Spleen (tissue), 11 donors: Measurements from ENCODE around the gene MIB2. TPM values are rescaled to one million over a fixed set of nuclear protein-coding genes. Genes with fewer than 3 reads are reported as not detected.

Experiments used
- DNase-seq: peaks from one replicate; pipeline ENCODE4 v3.0.0-alpha.2; 2020
- H3K27ac ChIP-seq, 8 donors: fragments of 200-600 bp; sonication (generic) in 7 of 8; 1 replicate in 4 of 8; 2 replicates in 4 of 8; pipeline versions ENCODE4 v1.5.0 to v1.8.0; 2016 to 2021; ENCODE audit warnings: inconsistent platforms in 4 of 8, mild to moderate bottlenecking in 4 of 8, moderate library complexity in 1 of 8
- H3K27me3 ChIP-seq, 7 donors: fragments of 200-600 bp; sonication (generic) in 6 of 7; replicated peaks in 1 of 7; 1 replicate in 4 of 7; 2 replicates in 3 of 7; pipeline versions ENCODE4 v1.5.0 to v1.8.0; 2016 to 2021; ENCODE audit warnings: inconsistent platforms in 3 of 7, mild to moderate bottlenecking in 1 of 7
- H3K36me3 ChIP-seq, 6 donors: fragments of 200-600 bp; sonication (generic) in 5 of 6; 1 replicate in 4 of 6; 2 replicates in 2 of 6; pipeline versions ENCODE4 v1.5.0 to v1.8.0; 2016 to 2021; ENCODE audit warnings: inconsistent platforms in 2 of 6
- H3K4me1 ChIP-seq, 6 donors: fragments of 200-600 bp; sonication (generic) in 5 of 6; 1 replicate in 3 of 6; 2 replicates in 3 of 6; pipeline versions ENCODE4 v1.5.0 to v1.8.0; 2016 to 2021; ENCODE audit warnings: inconsistent platforms in 3 of 6
- H3K4me3 ChIP-seq, 8 donors: fragments of 200-600 bp; sonication (generic) in 7 of 8; 1 replicate in 4 of 8; 2 replicates in 4 of 8; pipeline versions ENCODE4 v1.5.0 to v1.8.0; 2016 to 2021; ENCODE audit warnings: inconsistent platforms in 4 of 8, mild to moderate bottlenecking in 4 of 8, moderate library complexity in 2 of 8
- H3K9me3 ChIP-seq, 8 donors: fragments of 200-600 bp; sonication (generic) in 7 of 8; 1 replicate in 4 of 8; 2 replicates in 4 of 8; pipeline versions ENCODE4 v1.5.0 to v1.8.0; 2016 to 2021; ENCODE audit warnings: inconsistent platforms in 4 of 8
- POLR2A ChIP-seq, 3 donors: fragments of 450-650 bp; IDR thresholded peaks; one replicate each; pipeline ENCODE4 v1.5.1; 2017; ENCODE audit warnings: antibody characterized with exemption in 3 of 3, mild to moderate bottlenecking in 1 of 3
- POLR2AphosphoS5 ChIP-seq, 3 donors: sonication (generic); formaldehyde crosslinking; IDR thresholded peaks; one replicate each; pipeline ENCODE4 v1.5.1; 2017; ENCODE audit warnings: antibody characterized with exemption in 3 of 3
- WGBS, 5 donors: extraction: QIAGEN DNeasy Blood & Tissue Kit in 3 of 5; methylation state at CpG; one replicate each; pipeline versions ENCODE4 v1.1.5 to v1.1.7; 2013 to 2018; 5-methylcytosine and 5-hydroxymethylcytosine counted together
- intact Hi-C: fragments of 100-400 bp; cut with DNase I; formaldehyde crosslinking; loops from one replicate; pipeline ENCODE4 v1.15.0; 2023; ENCODE audit warnings: low total_unique reads
- polyA plus RNA-seq, 3 donors: library from polyadenylated mRNA; stranded (reverse); fragments of 200-250 nt; gene quantifications; one replicate each; pipeline ENCODE4 v1.2.1, GENCODE V29; 2013
- total RNA-seq, 7 donors: library from RNA; depleted of rRNA in 3 of 7; stranded (reverse); fragments of >200 nt in 3 of 7; fragmentation: NEBNext Ultra II Directional in 4 of 7; extraction: Animal tissue kit (Norgen Biotek cat#: 25700) in 4 of 7; gene quantifications; one replicate each; pipeline versions ENCODE4 v1.1.0 to v1.2.1, GENCODE V29; 2016 to 2021
- TF ChIP-seq, protein P1 (sequence below), 11 experiments: fragments of 200-600 bp in 7 of 11; fragments of 450-650 bp in 4 of 11; sonication (generic) in 4 of 11; IDR thresholded peaks in 8 of 11; conservative IDR thresholded peaks in 3 of 11; 1 replicate in 7 of 11; 2 replicates in 4 of 11; pipeline versions ENCODE4 v1.4.0 to v1.8.0; 2016 to 2021; ENCODE audit warnings: antibody characterized with exemption in 11 of 11, inconsistent platforms in 4 of 11, mild to moderate bottlenecking in 1 of 11
- donor health status: healthy with polysubstance abuse.
- donor health status: DM: no; HTN: no; CAD: no; lungs with moderate emphysema.
- donor health status: DM: no; HTN: no; CAD: no.
- donor health status: Bipolar disorder and iron deficiency.
- donor health status: healthy.
- donor health status: DM: no; HTN: no; CAD: no.
- donor health status: DM: yes; HTN: yes; CAD: no.

The MIB2 gene
- total and polyA plus RNA-seq, 10 donors = 46.2 to 165 (median 73.0) TPM

DNA sequence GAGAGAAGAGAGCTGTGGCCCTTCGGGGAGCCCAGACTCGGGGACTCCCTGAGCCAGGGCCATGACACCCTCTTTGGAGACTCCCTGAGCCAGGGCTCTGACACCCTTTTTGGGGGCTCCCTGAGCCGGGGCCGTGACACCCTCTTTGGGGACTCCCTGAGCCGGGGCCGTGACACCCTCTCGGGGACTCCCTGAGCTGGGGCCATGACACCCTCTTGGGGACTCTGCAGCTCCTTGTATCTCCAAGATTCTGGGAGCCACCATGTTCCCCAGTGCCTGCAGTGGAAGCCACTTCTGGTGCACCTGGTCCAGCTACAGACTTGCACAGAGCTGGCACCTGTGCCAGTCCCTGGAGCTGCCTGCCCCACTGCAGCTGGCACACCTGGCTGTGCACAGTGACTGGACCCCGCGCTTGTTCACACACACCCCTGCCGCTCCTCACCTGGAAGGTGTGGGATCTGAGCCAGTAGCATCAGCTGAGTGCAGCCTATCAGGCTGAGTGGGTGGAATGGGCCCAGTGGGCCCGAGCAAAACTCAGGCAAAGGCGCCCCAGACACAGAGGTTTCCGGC is 36.8 kb upstream of the MIB2 start:
- H3K4me1 ChIP-seq = peaks cover 5 to 22% (median 14%) of the 10 kb centered on the region in 6 donors
- 84 to 93% (median 90%) methylated on average over 8 to 13 of the region's 13 CpGs for WGBS, 5 donors
- no peaks in the 10 kb centered on the region for H3K9me3 ChIP-seq
- TF ChIP-seq, protein P1, sequence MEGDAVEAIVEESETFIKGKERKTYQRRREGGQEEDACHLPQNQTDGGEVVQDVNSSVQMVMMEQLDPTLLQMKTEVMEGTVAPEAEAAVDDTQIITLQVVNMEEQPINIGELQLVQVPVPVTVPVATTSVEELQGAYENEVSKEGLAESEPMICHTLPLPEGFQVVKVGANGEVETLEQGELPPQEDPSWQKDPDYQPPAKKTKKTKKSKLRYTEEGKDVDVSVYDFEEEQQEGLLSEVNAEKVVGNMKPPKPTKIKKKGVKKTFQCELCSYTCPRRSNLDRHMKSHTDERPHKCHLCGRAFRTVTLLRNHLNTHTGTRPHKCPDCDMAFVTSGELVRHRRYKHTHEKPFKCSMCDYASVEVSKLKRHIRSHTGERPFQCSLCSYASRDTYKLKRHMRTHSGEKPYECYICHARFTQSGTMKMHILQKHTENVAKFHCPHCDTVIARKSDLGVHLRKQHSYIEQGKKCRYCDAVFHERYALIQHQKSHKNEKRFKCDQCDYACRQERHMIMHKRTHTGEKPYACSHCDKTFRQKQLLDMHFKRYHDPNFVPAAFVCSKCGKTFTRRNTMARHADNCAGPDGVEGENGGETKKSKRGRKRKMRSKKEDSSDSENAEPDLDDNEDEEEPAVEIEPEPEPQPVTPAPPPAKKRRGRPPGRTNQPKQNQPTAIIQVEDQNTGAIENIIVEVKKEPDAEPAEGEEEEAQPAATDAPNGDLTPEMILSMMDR (IDR thresholded peaks at IDR 0.05 in 8 of 11, conservative IDR thresholded peaks at IDR 0.05 in 3 of 11) = no peak
- TF ChIP-seq POLR2A (IDR thresholded peaks at IDR 0.05) (no peak), POLR2AphosphoS5 (IDR thresholded peaks at IDR 0.05) (no peak)
- no peak overlapping the region for H3K27ac ChIP-seq
- intact Hi-C loops = no loop called here
- no peak for DNase-seq
- H3K27me3 ChIP-seq = peaks cover 0 to 33% (median 0%) of the 10 kb centered on the region in 7 donors
- H3K4me3 ChIP-seq = no peak overlapping the region
- H3K36me3 ChIP-seq = no peaks in the 10 kb centered on the region

DNA sequence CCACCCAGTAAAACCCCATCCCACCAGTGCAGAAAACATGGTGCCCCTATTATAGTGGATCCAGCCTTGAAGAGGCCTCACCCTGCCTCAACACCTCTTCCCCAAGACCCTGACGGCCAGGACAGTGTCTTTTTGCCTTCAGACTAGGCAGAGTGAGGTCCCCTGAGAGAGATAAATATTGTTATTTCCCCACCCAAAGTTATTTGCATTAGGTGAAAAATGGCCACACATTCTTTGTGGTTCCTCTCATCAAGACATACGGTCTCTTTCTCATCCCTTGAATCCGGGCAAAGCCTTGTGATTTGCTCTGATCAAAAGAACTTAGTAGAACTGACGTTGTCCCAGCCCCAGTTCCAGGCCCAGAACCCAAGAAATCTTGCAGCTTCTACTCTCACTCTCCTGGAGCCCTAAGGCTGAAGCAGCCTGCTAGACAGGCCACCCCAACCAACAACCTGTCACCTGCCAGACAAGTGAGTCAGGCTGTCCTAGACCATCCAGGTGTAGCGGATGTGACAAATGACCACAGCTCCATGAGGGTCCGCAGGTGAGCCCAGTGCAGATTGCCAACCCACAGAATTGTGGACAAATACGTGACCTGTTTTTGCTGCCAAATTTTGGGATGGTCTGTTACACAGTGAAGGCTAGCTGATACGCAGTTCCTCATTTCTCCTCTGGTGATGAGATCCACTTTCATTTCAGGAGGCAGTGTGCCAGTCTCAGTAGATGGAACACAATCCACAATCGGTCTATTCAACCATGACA is 32.5 kb upstream of the MIB2 start:
- no peak overlapping the region for H3K4me3 ChIP-seq
- no peak for DNase-seq
- intact Hi-C loops = no loop called here
- peaks cover 0 to 63% (median 0%) of the 10 kb centered on the region in 7 donors for H3K27me3 ChIP-seq
- 72 to 81% (median 73%) methylated on average over 6 to 9 of the region's 9 CpGs for WGBS, 5 donors
- no peaks in the 10 kb centered on the region for H3K36me3 ChIP-seq
- no peak overlapping the region for H3K27ac ChIP-seq
- TF ChIP-seq, protein P1 (IDR thresholded peaks at IDR 0.05 in 8 of 11, conservative IDR thresholded peaks at IDR 0.05 in 3 of 11) = no peak
- TF ChIP-seq POLR2AphosphoS5 (IDR thresholded peaks at IDR 0.05) = no peak
- TF ChIP-seq POLR2A (IDR thresholded peaks at IDR 0.05) = no peak
- no peaks in the 10 kb centered on the region for H3K9me3 ChIP-seq
- no peaks in the 10 kb centered on the region for H3K4me1 ChIP-seq

DNA sequence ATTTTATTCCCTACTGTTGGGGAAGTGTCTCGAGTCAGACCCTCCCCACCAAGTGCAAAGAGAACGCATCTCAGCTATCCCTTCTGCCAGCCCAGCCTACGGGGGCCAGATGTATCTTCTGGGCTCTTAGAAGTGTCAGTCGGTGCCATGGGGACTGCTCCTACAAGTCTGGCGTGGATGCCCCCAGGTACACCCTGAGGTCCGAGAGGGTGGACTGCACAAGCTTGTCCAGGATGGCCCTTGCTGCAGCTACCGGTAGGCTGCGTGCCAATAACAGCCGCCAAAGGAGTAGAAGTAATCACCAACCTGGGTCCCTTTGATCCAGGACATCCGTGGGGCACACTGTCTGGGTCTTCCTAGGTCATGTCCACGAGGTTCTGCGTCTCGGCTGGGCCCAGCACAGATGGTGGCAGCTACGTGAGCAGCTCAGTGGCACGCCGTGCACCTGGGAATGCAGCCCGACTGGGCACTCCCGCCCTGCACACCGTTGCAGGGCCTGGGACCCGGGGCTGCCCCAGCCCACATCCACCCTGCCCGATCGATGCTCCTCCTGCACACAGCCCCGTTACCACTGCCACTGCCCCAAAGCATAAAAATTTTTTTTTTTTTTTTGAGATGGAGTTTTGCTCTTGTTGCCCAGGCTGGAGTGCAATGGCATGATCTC is 31.8 kb upstream of the MIB2 start:
- intact Hi-C loops = no loop called here
- Histone ChIP-seq H3K4me1 (no peaks in the 10 kb centered on the region), H3K27ac (no peak overlapping the region), H3K36me3 (no peaks in the 10 kb centered on the region), H3K9me3 (no peaks in the 10 kb centered on the region), H3K4me3 (no peak overlapping the region), H3K27me3 (peaks cover 0 to 68% (median 2%) of the 10 kb centered on the region in 7 donors)
- TF ChIP-seq POLR2A (IDR thresholded peaks at IDR 0.05) = no peak
- no peak for TF ChIP-seq POLR2AphosphoS5 (IDR thresholded peaks at IDR 0.05)
- TF ChIP-seq, protein P1 (IDR thresholded peaks at IDR 0.05 in 8 of 11, conservative IDR thresholded peaks at IDR 0.05 in 3 of 11) = no peak
- 84 to 85% (median 84%) methylated on average over 15 to 23 of the region's 23 CpGs for WGBS, 5 donors
- no peak for DNase-seq

DNA sequence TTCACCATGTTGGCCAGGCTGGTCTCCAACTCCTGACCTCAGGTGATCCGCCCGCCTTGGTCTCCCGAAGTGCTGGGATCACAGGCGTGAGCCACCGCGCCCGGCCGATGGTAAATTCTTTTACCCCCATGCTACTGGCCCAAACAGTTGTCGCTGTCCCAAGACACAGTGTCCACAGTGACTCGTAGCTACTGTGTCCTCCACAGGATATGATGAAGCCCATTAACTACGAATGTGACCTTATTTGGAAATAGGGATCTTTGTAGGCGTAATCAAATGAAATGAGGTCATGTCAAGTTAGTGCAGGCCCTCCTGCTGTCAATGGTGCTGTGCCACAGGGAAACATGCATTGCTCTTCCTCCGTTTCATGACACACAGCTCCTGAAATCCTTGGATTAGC is 23.8 kb upstream of the MIB2 start:
- Histone ChIP-seq H3K9me3 (no peaks in the 10 kb centered on the region), H3K27ac (no peak overlapping the region), H3K27me3 (peaks cover 0 to 42% (median 4%) of the 10 kb centered on the region in 7 donors), H3K4me1 (no peaks in the 10 kb centered on the region), H3K36me3 (no peaks in the 10 kb centered on the region), H3K4me3 (no peak overlapping the region)
- WGBS, 5 donors = 86 to 93% (median 89%) methylated on average over 13 of the region's 13 CpGs
- TF ChIP-seq, protein P1 (IDR thresholded peaks at IDR 0.05 in 8 of 11, conservative IDR thresholded peaks at IDR 0.05 in 3 of 11) = no peak
- TF ChIP-seq POLR2AphosphoS5 (IDR thresholded peaks at IDR 0.05) = no peak
- TF ChIP-seq POLR2A (IDR thresholded peaks at IDR 0.05) = no peak
- intact Hi-C loops = no loop called here
- no peak for DNase-seq
